Breast epithelium (tissue), 3 donors: ENCODE measurements around the gene BCL2L11.

Source experiments
- POLR2A ChIP-seq: fragments of 450-650 bp; IDR thresholded peaks from one replicate; pipeline ENCODE4 v1.6.1; 2016; ENCODE audit warnings: antibody characterized with exemption, mild to moderate bottlenecking, moderate library complexity
- POLR2AphosphoS5 ChIP-seq, 3 donors: sonication (generic); formaldehyde crosslinking; IDR thresholded peaks; one replicate each; pipeline ENCODE4 v1.6.1; 2017; ENCODE audit warnings: antibody characterized with exemption in 3 of 3
- TF ChIP-seq, protein P1 (sequence below), 3 donors: fragments of 450-650 bp; IDR thresholded peaks; one replicate each; pipeline ENCODE4 v1.5.1; 2016 to 2017; ENCODE audit warnings: antibody characterized with exemption in 3 of 3, mild to moderate bottlenecking in 3 of 3, moderate library complexity in 3 of 3

DNA sequence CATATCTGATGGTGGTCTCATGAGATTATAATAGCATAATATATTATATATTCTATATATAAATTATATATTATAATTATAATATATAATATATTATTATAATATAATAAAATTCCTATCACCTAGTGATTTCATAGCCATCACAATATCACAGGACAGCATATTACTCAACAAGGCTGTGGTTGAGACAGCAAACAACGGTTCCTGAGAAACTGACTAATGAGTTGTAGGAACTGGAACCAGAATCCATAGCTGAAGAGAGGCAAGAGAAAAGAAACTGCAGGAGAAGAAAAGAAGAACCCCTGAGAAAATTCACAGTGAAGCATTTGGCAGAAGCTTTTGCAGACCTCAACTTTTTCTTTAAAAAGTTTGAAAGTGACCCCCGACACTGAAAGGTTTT, 84.0 kb downstream of the BCL2L11 start:
- no peak for TF ChIP-seq POLR2AphosphoS5 (IDR thresholded peaks at IDR 0.05)
- TF ChIP-seq, protein P1, sequence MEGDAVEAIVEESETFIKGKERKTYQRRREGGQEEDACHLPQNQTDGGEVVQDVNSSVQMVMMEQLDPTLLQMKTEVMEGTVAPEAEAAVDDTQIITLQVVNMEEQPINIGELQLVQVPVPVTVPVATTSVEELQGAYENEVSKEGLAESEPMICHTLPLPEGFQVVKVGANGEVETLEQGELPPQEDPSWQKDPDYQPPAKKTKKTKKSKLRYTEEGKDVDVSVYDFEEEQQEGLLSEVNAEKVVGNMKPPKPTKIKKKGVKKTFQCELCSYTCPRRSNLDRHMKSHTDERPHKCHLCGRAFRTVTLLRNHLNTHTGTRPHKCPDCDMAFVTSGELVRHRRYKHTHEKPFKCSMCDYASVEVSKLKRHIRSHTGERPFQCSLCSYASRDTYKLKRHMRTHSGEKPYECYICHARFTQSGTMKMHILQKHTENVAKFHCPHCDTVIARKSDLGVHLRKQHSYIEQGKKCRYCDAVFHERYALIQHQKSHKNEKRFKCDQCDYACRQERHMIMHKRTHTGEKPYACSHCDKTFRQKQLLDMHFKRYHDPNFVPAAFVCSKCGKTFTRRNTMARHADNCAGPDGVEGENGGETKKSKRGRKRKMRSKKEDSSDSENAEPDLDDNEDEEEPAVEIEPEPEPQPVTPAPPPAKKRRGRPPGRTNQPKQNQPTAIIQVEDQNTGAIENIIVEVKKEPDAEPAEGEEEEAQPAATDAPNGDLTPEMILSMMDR (IDR thresholded peaks at IDR 0.05): no peak
- TF ChIP-seq POLR2A: no peak
